GM10248 (cell line): ENCODE results near the gene C1QA.

ENCODE experiments used
- CTCF ChIA-PET: fragments of 300-600 bp; sonication (Branson Sonifier 250); formaldehyde crosslinking; extraction: SDS; loops from one replicate; lab custom pipeline; 2021; ENCODE audit warnings: antibody characterized with exemption; lab: Yijun Ruan, JAX
- POLR2A ChIA-PET: fragments of 350-650 bp; sonication (Branson Sonifier 250); formaldehyde crosslinking; extraction: SDS; loops from one replicate; lab custom pipeline; 2020; ENCODE audit warnings: antibody characterized with exemption; lab: Yijun Ruan, JAX
- DNase-seq: peaks from one replicate; pipeline ENCODE4 v3.0.0; 2012; ENCODE audit errors: extremely low spot score
- TF ChIP-seq, protein P1 (sequence below): IDR thresholded peaks from 2 replicates; pipeline ENCODE4 v1.5.1; 2012; ENCODE audit warnings: mild to moderate bottlenecking, low read depth; ENCODE audit errors: extremely low read depth, missing control alignments, control extremely low read depth

Gene C1QA

DNA sequence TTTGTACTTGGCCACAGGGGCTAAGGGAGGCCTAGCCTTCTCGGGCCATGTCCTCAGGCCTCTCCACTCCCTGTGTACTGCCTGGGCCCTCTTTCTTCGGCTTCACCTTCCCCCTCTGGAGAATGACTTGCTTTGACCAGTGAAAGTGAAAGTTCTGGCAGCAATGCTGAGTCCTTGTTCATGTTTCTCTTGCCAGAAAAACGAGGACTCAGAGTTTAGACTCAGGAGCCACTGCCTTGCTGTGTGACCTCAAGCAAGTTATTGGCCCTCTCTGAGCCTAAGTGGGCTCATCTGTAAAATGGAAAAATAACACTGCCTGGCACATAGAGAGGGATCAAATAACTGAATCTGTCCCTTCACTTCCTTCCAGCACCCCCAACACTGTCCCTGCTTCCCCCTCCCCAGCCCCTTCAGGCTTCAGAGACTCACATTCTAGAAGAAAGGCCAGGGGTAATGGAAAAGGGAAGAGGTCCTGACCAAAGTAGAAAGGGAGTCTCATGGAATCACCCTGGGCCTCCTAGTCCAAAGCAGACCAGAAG, 1.5 kb downstream of the C1QA start:
- TF ChIP-seq, protein P1, sequence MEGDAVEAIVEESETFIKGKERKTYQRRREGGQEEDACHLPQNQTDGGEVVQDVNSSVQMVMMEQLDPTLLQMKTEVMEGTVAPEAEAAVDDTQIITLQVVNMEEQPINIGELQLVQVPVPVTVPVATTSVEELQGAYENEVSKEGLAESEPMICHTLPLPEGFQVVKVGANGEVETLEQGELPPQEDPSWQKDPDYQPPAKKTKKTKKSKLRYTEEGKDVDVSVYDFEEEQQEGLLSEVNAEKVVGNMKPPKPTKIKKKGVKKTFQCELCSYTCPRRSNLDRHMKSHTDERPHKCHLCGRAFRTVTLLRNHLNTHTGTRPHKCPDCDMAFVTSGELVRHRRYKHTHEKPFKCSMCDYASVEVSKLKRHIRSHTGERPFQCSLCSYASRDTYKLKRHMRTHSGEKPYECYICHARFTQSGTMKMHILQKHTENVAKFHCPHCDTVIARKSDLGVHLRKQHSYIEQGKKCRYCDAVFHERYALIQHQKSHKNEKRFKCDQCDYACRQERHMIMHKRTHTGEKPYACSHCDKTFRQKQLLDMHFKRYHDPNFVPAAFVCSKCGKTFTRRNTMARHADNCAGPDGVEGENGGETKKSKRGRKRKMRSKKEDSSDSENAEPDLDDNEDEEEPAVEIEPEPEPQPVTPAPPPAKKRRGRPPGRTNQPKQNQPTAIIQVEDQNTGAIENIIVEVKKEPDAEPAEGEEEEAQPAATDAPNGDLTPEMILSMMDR, result no peak
- no peak for DNase-seq
- ChIA-PET CTCF (interaction anchor here (2.8 kb wide), 1 partner anchor 217 kb away, joined by 19 read pairs; no protein-coding TSS in a partner anchor), POLR2A (no interaction called here)

- TF ChIP-seq, protein P1, result no peak
- ChIA-PET POLR2A (no interaction called here), CTCF (interaction anchor here (2.8 kb wide), 1 partner anchor 218 kb away, joined by 19 read pairs; no protein-coding TSS in a partner anchor)
- DNase-seq, result no peak
Observed at GRCh38 chr1:22638476-22639234, 2.2 kb downstream of the C1QA start.

DNA sequence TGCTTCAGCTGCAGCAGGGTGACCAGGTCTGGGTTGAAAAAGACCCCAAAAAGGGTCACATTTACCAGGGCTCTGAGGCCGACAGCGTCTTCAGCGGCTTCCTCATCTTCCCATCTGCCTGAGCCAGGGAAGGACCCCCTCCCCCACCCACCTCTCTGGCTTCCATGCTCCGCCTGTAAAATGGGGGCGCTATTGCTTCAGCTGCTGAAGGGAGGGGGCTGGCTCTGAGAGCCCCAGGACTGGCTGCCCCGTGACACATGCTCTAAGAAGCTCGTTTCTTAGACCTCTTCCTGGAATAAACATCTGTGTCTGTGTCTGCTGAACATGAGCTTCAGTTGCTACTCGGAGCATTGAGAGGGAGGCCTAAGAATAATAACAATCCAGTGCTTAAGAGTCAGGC, 2.9 kb downstream of the C1QA start:
- DNase-seq, result no peak
- ChIA-PET POLR2A (no interaction called here), CTCF (interaction anchor here (2.8 kb wide), 1 partner anchor 219 kb away, joined by 19 read pairs; no protein-coding TSS in a partner anchor)
- TF ChIP-seq, protein P1, result no peak

GRCh38 chr1:22641247-22641646, 4.8 kb downstream of the C1QA start:
- TF ChIP-seq, protein P1, result no peak
- CTCF ChIA-PET, result interaction anchor here (0.6 to 3.2 kb wide), 11 partner anchors 9 to 1644 kb away, joined by 3 to 25 read pairs (median 5); partner anchors contain the start of gene C1QB
- no peak for DNase-seq
- POLR2A ChIA-PET, result no interaction called here

DNA sequence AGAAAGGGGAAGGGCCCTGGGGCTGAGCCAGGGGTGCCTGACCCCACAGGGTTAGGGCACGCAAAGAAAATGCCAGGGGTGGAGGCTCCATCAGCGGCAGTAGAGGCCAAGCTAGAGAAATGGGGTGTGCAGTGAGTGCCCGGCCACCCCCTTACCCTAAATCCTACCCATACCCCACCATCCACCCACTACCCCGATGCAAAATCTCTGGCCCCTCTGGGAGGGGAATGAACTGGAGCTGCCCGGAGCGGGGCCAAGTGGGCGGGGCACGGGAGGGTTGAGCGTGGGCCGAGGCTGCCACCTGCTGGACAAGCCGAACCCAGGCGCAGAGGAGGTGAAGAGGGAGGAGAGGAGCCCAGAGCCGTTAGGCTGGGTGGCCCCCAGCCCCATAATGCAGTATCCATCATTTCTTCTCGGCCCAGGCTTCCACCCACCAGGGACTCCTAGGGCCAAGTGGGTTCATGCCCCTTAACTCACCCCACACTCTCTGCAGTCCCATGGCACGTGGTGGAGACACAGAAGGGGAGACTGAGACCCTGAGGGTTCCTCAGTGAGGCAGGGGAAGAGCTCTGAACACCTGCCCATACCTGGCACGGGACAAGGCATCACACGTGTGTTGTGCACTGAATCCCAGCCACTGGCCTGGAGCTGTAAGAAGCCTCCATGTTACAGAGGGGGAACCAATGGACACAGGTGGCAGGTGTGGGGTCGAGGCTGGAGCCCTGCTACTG, 5.6 kb downstream of the C1QA start:
- DNase-seq, result peak; percentile 86
- CTCF ChIA-PET, result interaction anchor here (0.7 to 3.2 kb wide), 19 partner anchors 9 to 515 kb away, joined by 3 to 25 read pairs (median 3); partner anchors contain the start of gene C1QB
- POLR2A ChIA-PET, result no interaction called here
- TF ChIP-seq, protein P1, result peak; percentile 91

- ChIA-PET POLR2A (no interaction called here), CTCF (interaction anchor here (1.1 to 2.4 kb wide), 3 partner anchors 60 to 227 kb away, joined by 3 to 25 read pairs (median 4); no protein-coding TSS in a partner anchor)
- TF ChIP-seq, protein P1, result no peak
- DNase-seq, result no peak
Observed at GRCh38 chr1:22643381-22643780, 7.0 kb downstream of the C1QA start, which contains the start of gene C1QC. Gene C1QC (plus strand): TSS chr1:22643633. CDS start chr1:22644024, 391 bp downstream.
